OCI-LY7 (cell line): ENCODE results near the gene LRRFIP1. TPM values are rescaled to one million over a fixed set of nuclear protein-coding genes. Genes with fewer than 3 reads are reported as not detected.

Experiments used
- BruUV-seq: library from RNA; stranded (reverse); fragments of 400-500 nt; replicated peaks from 2 replicates; lab custom pipeline; 2021; lab: Mats Ljungman, UMichigan
- CTCF ChIA-PET: fragments of 300-600 bp; sonication (Branson Sonifier 250); formaldehyde crosslinking; loops from one replicate; lab custom pipeline; 2022; ENCODE audit warnings: antibody characterized with exemption; ENCODE audit not compliant: unreplicated experiment; lab: Charles Lee
- POLR2A ChIA-PET: fragments of 300-600 bp; sonication (Branson Sonifier 250); formaldehyde crosslinking; loops from one replicate; lab custom pipeline; 2022; ENCODE audit warnings: antibody characterized with exemption; lab: Charles Lee
- DNase-seq: peaks from one replicate; pipeline ENCODE4 v3.0.0-alpha.2; 2015; ENCODE audit warnings: low spot score
- H2AFZ ChIP-seq: fragments of 200-600 bp; sonication (generic), shearing (Covaris generic); 2 replicates; pipeline ENCODE4 v1.6.1; 2014; ENCODE audit warnings: mild to moderate bottlenecking, antibody characterized with exemption, low read length, moderate library complexity
- H3K27ac ChIP-seq: fragments of 200-600 bp; sonication (generic); 2 replicates; pipeline ENCODE4 v1.5.1; 2014; ENCODE audit warnings: mixed run types, low read depth, mild to moderate bottlenecking, moderate library complexity, low read length, inconsistent platforms; ENCODE audit not compliant: poor library complexity, severe bottlenecking
- H3K36me3 ChIP-seq: fragments of 200-600 bp; sonication (generic); 2 replicates; pipeline ENCODE4 v1.6.1; 2014; ENCODE audit warnings: mild to moderate bottlenecking, antibody characterized with exemption, low read length, moderate library complexity, mixed read lengths; ENCODE audit not compliant: insufficient read depth
- H3K4me1 ChIP-seq: fragments of 200-600 bp; sonication (generic); 2 replicates; pipeline ENCODE4 v1.5.1; 2014; ENCODE audit warnings: mild to moderate bottlenecking, low read length; ENCODE audit not compliant: insufficient read depth, poor library complexity, severe bottlenecking
- H3K4me2 ChIP-seq: fragments of 200-600 bp; sonication (generic); 2 replicates; pipeline ENCODE4 v1.6.1; 2014; ENCODE audit warnings: mild to moderate bottlenecking, low read length
- H3K4me3 ChIP-seq: fragments of 200-600 bp; sonication (generic); 2 replicates; pipeline ENCODE4 v1.5.1; 2014; ENCODE audit warnings: mild to moderate bottlenecking, low read depth, low read length; ENCODE audit not compliant: poor library complexity, severe bottlenecking
- H3K79me2 ChIP-seq: fragments of 200-600 bp; sonication (generic); 2 replicates; pipeline ENCODE4 v1.6.1; 2016; ENCODE audit warnings: low read depth, mild to moderate bottlenecking, low read length, moderate library complexity, mixed read lengths; ENCODE audit not compliant: insufficient read depth
- H3K9me2 ChIP-seq: fragments of 200-600 bp; sonication (generic); 2 replicates; pipeline ENCODE4 v1.6.1; 2016; ENCODE audit warnings: mild to moderate bottlenecking, low read length, mixed read lengths; ENCODE audit not compliant: insufficient read depth
- H3K9me3 ChIP-seq: fragments of 200-600 bp; sonication (generic); 2 replicates; pipeline ENCODE4 v1.6.1; 2014; ENCODE audit warnings: mild to moderate bottlenecking, mixed run types, low read length, mixed read lengths
- H4K20me1 ChIP-seq: fragments of 200-600 bp; sonication (generic); 2 replicates; pipeline ENCODE4 v1.6.1; 2014; ENCODE audit warnings: mild to moderate bottlenecking, antibody characterized with exemption, low read length, moderate library complexity, mixed read lengths; ENCODE audit not compliant: insufficient read depth
- EZH2phosphoT487 ChIP-seq: fragments of 200-600 bp; sonication (generic); IDR thresholded peaks from 2 replicates; pipeline ENCODE4 v1.6.1; 2018; ENCODE audit warnings: low read depth, borderline replicate concordance, mild to moderate bottlenecking, mixed run types, antibody characterized with exemption, low read length, moderate library complexity, mixed read lengths
- intact Hi-C: fragments of 100-400 bp; cut with micrococcal nuclease; formaldehyde crosslinking; loops from one replicate; pipeline ENCODE4 v1.10.0; 2022; ENCODE audit not compliant: unreplicated experiment
- total RNA-seq, 2 experiments: library from RNA; depleted of rRNA in 1 of 2; stranded (reverse); fragments of >200 nt in 1 of 2; shearing (Covaris generic) in 1 of 2; gene quantifications; 2 replicates each; pipeline ENCODE4 v1.2.3, GENCODE V29; 2014 to 2022
- TF ChIP-seq, protein P1 (sequence below): fragments of 200-600 bp; sonication (generic); conservative IDR thresholded peaks from 2 replicates; pipeline ENCODE4 v1.5.1; 2014; ENCODE audit warnings: mild to moderate bottlenecking, antibody characterized with exemption, low read length, moderate library complexity, mixed read lengths

The LRRFIP1 gene
- total RNA-seq, 2 experiments from 2014 or later, result 95.7 to 216 TPM

DNA sequence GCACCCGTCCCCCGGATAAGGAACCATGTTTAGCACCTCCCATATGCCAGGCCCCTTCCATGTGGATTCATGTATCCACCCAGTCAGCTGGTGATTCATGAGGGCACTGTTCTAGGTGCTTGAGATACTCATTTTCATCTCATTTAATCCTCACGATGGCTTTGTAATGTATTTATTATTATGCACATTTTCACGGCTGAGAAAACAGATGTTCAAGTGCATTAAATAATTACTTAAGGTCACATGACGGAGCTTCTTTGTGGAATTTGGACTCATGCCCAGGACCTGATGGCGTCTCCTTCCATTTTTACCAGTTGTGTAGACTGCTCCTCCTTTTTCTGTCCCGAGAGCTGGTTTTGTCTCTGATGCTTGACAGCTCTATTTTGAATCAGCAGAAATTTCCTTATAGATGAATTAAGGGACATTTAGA is 99.0 kb downstream of the LRRFIP1 start:
- Histone ChIP-seq H3K9me2 (no peaks in the 10 kb centered on the region), H4K20me1 (peaks cover 15% of the 10 kb centered on the region), H3K9me3 (no peaks in the 10 kb centered on the region), H3K4me1 (peaks cover 13% of the 10 kb centered on the region), H2AFZ (no peak overlapping the region), H3K79me2 (peaks cover 73% of the 10 kb centered on the region; the same call in 1 of the 2 replicates), H3K4me3 (no peak overlapping the region), H3K36me3 (peaks cover 76% of the 10 kb centered on the region), H3K4me2 (no peak overlapping the region), H3K27ac (no peak overlapping the region)
- no peak for TF ChIP-seq EZH2phosphoT487
- TF ChIP-seq, protein P1, sequence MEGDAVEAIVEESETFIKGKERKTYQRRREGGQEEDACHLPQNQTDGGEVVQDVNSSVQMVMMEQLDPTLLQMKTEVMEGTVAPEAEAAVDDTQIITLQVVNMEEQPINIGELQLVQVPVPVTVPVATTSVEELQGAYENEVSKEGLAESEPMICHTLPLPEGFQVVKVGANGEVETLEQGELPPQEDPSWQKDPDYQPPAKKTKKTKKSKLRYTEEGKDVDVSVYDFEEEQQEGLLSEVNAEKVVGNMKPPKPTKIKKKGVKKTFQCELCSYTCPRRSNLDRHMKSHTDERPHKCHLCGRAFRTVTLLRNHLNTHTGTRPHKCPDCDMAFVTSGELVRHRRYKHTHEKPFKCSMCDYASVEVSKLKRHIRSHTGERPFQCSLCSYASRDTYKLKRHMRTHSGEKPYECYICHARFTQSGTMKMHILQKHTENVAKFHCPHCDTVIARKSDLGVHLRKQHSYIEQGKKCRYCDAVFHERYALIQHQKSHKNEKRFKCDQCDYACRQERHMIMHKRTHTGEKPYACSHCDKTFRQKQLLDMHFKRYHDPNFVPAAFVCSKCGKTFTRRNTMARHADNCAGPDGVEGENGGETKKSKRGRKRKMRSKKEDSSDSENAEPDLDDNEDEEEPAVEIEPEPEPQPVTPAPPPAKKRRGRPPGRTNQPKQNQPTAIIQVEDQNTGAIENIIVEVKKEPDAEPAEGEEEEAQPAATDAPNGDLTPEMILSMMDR, result no peak
- CTCF ChIA-PET, result no interaction called here
- POLR2A ChIA-PET, result interaction anchor here (1.6 kb wide), 1 partner anchor 19 kb away, joined by 3 read pairs; no protein-coding TSS in a partner anchor
- no peak for DNase-seq
- intact Hi-C loops, result no loop called here
- BruUV-seq, result no TSS peak

DNA sequence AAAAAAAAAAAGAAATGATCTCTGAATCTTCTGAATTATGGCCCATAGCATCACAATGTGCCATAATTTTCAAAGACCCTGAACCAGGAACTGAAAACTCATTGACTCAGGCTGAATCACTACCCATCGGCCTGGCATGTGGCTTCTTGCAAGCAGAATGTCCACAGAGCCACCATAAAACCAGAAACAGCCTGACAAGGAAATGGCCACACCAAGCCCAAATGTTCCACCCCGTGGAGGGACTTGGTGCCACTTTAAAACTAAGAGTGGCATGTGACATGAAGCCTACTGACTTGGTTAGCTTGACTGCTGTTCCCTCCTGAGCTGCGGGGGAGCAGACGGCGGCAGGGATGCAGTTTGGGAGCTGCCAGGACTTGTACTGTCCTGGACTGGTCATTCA is 100.0 kb downstream of the LRRFIP1 start:
- Histone ChIP-seq H3K79me2 (peaks cover 77% of the 10 kb centered on the region; the same call in 1 of the 2 replicates), H3K4me1 (peaks cover 13% of the 10 kb centered on the region), H3K4me3 (no peak overlapping the region), H3K9me3 (no peaks in the 10 kb centered on the region), H2AFZ (no peak overlapping the region), H3K36me3 (peaks cover 69% of the 10 kb centered on the region), H4K20me1 (peaks cover 15% of the 10 kb centered on the region), H3K4me2 (no peak overlapping the region), H3K27ac (no peak overlapping the region), H3K9me2 (no peaks in the 10 kb centered on the region)
- DNase-seq, result no peak
- TF ChIP-seq, protein P1, result no peak
- no peak for TF ChIP-seq EZH2phosphoT487
- CTCF ChIA-PET, result no interaction called here
- POLR2A ChIA-PET, result interaction anchor here (0.6 kb wide), 1 partner anchor 38 kb away, joined by 4 read pairs; no protein-coding TSS in a partner anchor
- intact Hi-C loops, result no loop called here
- no TSS peak for BruUV-seq

DNA sequence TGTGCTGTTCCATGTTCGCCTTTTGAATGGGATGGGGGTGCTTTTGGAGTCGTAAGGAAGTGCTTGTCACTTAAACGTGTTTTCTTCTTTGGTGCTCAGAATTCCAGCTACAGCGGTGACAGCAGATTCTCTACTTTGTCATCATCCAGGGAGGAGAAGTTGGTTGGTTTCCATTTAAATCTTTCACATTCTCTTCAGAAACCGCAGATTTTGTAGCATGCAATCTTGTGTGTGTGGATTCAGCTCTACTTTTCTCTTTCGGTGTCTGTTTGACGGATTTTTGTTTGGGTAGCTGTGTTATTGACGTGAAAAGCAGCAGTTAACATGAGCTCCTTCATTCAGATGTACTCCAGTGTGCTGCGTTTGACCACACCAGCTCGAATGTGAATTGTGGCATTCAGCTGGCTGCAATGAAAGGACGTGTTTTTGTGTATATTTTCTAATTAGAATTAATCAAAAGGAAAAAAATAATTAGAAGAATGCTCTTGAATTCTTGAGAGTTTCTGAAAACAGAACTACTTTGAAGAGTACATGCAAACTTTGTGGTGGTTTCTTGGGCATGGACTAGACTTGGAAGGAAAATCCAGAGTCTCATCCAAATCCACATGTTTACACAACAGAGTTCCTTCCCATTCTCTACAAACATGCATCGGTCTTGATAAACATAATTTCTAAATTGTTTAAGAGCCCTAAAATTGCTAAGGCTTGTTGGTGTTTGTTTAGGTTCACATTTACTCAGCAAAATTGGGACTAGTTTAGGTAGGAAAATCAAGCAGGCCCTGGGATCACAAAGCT is 102.5 kb downstream of the LRRFIP1 start:
- no peaks in the 10 kb centered on the region for H3K9me3 ChIP-seq
- POLR2A ChIA-PET, result interaction anchor here (0.8 to 1.7 kb wide), 4 partner anchors 29 to 100 kb away, joined by 3 to 6 read pairs (median 4); no protein-coding TSS in a partner anchor
- no peak for DNase-seq
- no peaks in the 10 kb centered on the region for H3K9me2 ChIP-seq
- intact Hi-C loops, result no loop called here
- H2AFZ ChIP-seq, result no peak overlapping the region
- H3K27ac ChIP-seq, result no peak overlapping the region
- H4K20me1 ChIP-seq, result peaks cover 11% of the 10 kb centered on the region
- TF ChIP-seq EZH2phosphoT487, result no peak
- TF ChIP-seq, protein P1, result no peak
- H3K36me3 ChIP-seq, result peaks cover 59% of the 10 kb centered on the region
- H3K4me3 ChIP-seq, result no peak overlapping the region
- BruUV-seq, result no TSS peak
- no peaks in the 10 kb centered on the region for H3K4me1 ChIP-seq
- CTCF ChIA-PET, result no interaction called here
- peaks cover 77% of the 10 kb centered on the region; the same call in 1 of the 2 replicates for H3K79me2 ChIP-seq
- H3K4me2 ChIP-seq, result no peak overlapping the region
